SK-N-MC (cell line): Measurements from ENCODE around the gene EIF3D.

Experiments
- DNase-seq: peaks from one replicate; pipeline ENCODE4 v3.0.0-alpha.2; 2011; ENCODE audit warnings: low read depth, low spot score
- H3K27ac ChIP-seq: fragments of 200-600 bp; sonication (generic); 2 replicates; pipeline ENCODE4 v1.5.1; 2016; ENCODE audit warnings: mixed run types
- H3K36me3 ChIP-seq: fragments of 200-600 bp; sonication (generic); 2 replicates; pipeline ENCODE4 v1.6.1; 2017; ENCODE audit warnings: antibody characterized with exemption, low read length, mixed read lengths; ENCODE audit not compliant: insufficient read depth
- H3K4me3 ChIP-seq: fragments of 200-600 bp; sonication (generic); 2 replicates; pipeline ENCODE4 v1.5.1; 2016
- H3K9ac ChIP-seq: fragments of 200-600 bp; sonication (generic); 2 replicates; pipeline ENCODE4 v1.8.0; 2017; ENCODE audit warnings: mixed run types, mixed read lengths; ENCODE audit not compliant: insufficient read length
- H3K9me3 ChIP-seq: fragments of 200-600 bp; sonication (generic); 2 replicates; pipeline ENCODE4 v1.6.1; 2017; ENCODE audit warnings: low read depth, mild to moderate bottlenecking, antibody characterized with exemption, low read length, moderate library complexity, mixed read lengths
- EZH2 ChIP-seq: fragments of 200-600 bp; sonication (generic); IDR thresholded peaks from one replicate; pipeline ENCODE4 v1.6.1; 2017; ENCODE audit warnings: antibody characterized with exemption
- FOXP2 ChIP-seq: optimal IDR thresholded peaks from 2 replicates; pipeline ENCODE3; 2011; ENCODE audit warnings: mild to moderate bottlenecking, moderate library complexity; ENCODE audit not compliant: insufficient read depth; ENCODE audit errors: extremely low read length, control extremely low read depth
- POLR2AphosphoS5 ChIP-seq: IDR thresholded peaks from 2 replicates; pipeline ENCODE4 v1.6.1; 2012; ENCODE audit warnings: mild to moderate bottlenecking, low read depth, low read length, borderline replicate concordance

The EIF3D gene

DNA sequence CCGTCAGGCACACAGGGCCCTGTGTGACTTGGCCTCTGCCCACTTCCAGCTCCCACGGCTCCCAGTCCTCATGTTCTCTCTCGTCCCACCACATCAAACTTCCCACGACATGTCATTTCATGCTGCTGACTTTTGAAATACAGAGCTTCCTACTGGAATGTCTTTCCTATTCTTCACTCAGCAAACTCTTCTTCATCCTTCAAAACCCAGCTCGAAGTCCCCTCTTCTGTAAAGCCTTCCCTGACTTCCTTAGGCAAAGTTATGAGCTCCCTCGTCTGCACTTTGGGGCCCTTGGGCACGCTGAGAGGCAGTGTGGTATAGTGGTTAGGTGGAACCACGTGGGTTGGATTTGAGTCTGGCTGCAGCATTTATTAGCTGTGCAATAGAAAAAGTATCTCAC lies 37.8 kb upstream of the EIF3D start:
- Histone ChIP-seq H3K36me3 (no peaks in the 10 kb centered on the region), H3K9ac (no peak overlapping the region), H3K9me3 (no peaks in the 10 kb centered on the region), H3K27ac (no peak overlapping the region), H3K4me3 (no peak overlapping the region)
- TF ChIP-seq POLR2AphosphoS5 = no peak
- TF ChIP-seq EZH2 = no peak
- TF ChIP-seq FOXP2 = no peak
- DNase-seq = no peak

DNA sequence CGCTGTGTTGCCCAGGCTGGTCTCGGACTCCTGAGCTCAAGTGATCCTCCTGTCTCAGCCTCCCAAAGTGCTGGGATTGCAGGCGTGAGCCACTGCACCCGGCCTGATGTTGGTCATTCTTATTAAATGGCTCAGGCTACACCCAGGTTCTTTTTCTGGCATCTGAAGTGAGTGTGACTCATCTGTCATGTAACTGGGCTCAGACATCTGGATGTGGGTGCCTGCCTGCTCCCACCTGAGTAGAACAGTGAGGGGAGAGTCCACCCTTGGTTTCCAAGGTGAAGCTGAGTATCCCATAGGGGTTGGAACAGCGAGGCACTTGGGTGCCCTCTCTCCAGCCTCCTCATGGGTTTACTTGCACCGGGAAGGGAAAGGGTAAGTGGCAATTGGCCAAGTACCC lies 36.7 kb upstream of the EIF3D start:
- Histone ChIP-seq H3K9ac (no peak overlapping the region), H3K36me3 (no peaks in the 10 kb centered on the region), H3K4me3 (no peak overlapping the region), H3K9me3 (no peaks in the 10 kb centered on the region), H3K27ac (no peak overlapping the region)
- no peak for TF ChIP-seq FOXP2
- no peak for TF ChIP-seq EZH2
- no peak for TF ChIP-seq POLR2AphosphoS5
- no peak for DNase-seq

DNA sequence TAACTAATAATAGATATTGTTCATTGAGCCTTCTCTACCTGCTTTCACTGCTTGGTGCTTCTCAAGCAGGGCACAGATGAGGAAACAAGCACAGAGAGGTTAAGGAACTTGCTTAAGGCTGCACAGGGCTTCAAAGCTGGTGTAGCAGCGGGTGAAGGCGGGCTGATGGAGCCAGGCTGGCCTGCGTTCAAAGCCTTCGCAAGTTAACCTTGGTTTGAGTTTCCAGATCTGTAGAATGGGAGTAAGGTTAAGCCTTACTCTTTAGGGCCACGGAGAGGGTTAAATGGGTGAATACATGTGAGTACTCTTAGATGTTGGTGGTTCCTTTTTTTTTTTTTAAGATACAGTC lies 36.2 kb upstream of the EIF3D start:
- TF ChIP-seq FOXP2 (no peak), POLR2AphosphoS5 (no peak), EZH2 (no peak)
- no peaks in the 10 kb centered on the region for H3K9me3 ChIP-seq
- H3K36me3 ChIP-seq = no peaks in the 10 kb centered on the region
- no peak for DNase-seq
- no peak overlapping the region for H3K27ac ChIP-seq
- no peak overlapping the region for H3K9ac ChIP-seq
- H3K4me3 ChIP-seq = no peak overlapping the region

DNA sequence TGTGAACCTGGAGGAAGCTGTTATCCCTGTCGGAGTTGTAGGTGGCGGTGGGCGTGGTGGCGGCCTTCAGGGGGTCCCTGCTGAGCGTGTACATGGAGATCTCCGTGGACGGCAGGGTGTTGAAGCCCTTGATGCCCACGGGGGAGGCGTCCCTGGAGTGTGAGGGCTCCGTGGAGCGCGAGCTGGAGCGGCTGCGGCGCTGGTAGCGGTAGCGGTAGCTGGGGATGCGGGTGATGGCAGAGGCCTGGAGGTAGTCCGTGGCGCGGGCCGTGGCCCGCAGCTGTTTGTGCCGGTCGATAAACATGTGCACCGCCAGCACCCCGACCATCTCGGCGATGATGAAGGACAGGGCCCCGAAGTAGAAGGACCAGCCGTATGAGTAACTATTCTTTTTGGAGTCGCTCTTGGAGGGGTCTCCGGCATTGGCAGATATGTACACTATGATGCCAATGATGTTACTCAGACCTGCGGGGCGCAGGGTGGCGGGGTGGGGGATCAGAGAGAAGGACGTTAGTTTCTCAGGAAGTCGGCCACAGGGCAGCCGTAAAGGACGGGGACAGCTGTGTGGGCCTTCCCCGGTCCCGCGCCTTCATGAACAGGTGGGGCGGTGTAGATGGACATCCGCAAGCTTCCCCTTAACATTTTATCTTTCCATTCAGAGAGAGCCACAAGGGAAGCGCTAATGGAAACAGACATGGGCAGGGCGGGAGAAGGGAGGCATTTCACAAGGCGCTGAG lies 35.6 kb upstream of the EIF3D start:
- TF ChIP-seq EZH2 (no peak), FOXP2 (no peak), POLR2AphosphoS5 (no peak)
- Histone ChIP-seq H3K4me3 (no peak overlapping the region), H3K36me3 (no peaks in the 10 kb centered on the region), H3K9me3 (no peaks in the 10 kb centered on the region), H3K27ac (no peak overlapping the region), H3K9ac (no peak overlapping the region)
- no peak for DNase-seq

DNA sequence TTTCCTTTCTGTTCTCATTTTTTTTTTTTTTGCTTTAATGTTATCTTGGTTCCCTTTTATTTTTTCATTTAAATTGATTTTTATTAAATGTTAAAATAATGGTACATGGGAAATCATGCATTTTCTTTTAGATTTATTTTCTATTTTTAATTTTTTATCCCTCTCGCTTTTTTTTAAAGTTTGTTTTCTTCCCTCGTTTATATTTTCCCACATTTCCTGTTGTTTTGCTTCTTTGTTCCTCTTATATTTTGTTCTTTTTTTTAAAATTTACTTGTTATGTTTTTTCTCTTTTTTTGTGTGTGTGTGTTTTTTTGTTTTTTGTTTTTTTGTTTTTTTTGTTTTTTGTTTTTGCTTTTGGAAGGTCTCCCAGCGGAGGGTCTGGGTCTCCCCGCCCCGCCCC lies 34.9 kb upstream of the EIF3D start:
- Histone ChIP-seq H3K4me3 (no peak overlapping the region), H3K27ac (no peak overlapping the region), H3K36me3 (no peaks in the 10 kb centered on the region), H3K9me3 (no peaks in the 10 kb centered on the region), H3K9ac (no peak overlapping the region)
- no peak for DNase-seq
- TF ChIP-seq EZH2 = no peak
- TF ChIP-seq FOXP2 = no peak
- no peak for TF ChIP-seq POLR2AphosphoS5

DNA sequence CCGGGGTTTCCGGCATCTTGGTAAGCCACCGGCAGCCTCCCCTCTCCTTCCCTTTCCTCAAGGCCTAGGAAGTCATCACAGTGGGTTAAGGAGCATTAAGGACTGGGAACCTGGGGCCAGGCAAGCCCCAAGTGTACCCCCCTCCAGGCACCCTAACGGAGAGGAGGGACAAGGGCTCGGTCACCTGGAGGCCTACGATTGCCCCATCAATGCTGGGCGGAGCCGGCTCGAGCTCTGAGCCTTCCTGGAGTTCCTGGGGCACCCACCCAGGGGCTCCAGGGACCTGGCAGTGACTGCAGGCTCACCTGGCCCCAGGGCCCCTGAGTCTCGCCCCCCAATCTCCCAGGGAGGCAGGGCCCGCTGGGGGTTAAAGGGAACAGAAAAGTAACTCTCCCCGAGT lies 34.5 kb upstream of the EIF3D start:
- Histone ChIP-seq H3K4me3 (no peak overlapping the region), H3K36me3 (no peaks in the 10 kb centered on the region), H3K27ac (no peak overlapping the region), H3K9ac (no peak overlapping the region), H3K9me3 (no peaks in the 10 kb centered on the region)
- DNase-seq = no peak
- TF ChIP-seq EZH2 = no peak
- TF ChIP-seq FOXP2 = no peak
- no peak for TF ChIP-seq POLR2AphosphoS5

DNA sequence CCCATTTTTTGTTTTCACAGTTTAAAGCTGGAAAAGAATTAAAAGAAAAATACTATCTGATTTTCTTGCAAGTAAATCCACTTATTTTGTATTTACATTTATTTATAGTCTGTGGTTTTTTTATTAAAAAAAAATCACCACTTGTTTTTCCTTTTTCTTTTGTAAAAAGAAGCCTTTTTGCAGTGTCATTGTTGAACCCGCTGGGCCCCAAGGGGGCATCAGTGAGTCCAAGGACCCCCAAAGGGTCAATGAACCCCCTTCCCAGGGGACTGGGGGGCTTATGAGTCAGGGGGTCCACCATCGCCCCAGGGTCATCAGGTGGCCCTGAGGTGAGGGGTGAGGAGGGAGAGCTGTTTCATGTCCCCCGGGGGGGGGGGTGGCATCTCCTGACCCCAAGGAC lies 34.0 kb upstream of the EIF3D start:
- no peaks in the 10 kb centered on the region for H3K36me3 ChIP-seq
- H3K27ac ChIP-seq = no peak overlapping the region
- DNase-seq = no peak
- no peaks in the 10 kb centered on the region for H3K9me3 ChIP-seq
- no peak overlapping the region for H3K9ac ChIP-seq
- no peak for TF ChIP-seq POLR2AphosphoS5
- no peak for TF ChIP-seq EZH2
- TF ChIP-seq FOXP2 = no peak
- no peak overlapping the region for H3K4me3 ChIP-seq

DNA sequence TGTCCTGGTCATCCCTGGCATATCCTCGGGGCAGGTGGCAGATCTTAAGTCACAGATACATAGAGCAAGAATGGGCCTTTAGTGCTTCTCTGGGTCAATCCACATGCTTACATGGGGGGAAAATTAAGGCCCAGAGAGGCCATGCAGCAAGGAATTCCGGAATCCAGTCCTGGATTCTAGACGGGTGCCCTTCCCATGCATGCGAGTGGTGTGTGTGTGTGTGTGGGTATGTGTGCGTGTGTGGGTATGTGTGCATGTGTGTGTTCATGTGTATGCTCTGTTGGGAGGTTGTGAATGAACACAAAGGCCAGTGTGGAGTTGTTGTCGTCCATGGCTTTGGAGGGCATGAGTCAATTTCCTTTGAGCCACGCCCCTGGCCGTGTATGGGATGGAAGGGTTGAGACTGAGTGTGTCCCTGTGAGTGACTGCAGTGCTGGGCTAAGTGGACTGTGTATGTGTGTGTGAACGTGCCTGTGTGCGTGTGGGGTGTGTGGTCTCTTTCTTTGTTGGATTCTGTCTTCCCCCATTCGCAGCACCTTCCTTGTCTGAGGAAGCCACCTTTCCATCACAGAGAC lies 33.4 kb upstream of the EIF3D start:
- Histone ChIP-seq H3K9ac (no peak overlapping the region), H3K27ac (no peak overlapping the region), H3K4me3 (no peak overlapping the region), H3K9me3 (no peaks in the 10 kb centered on the region), H3K36me3 (no peaks in the 10 kb centered on the region)
- DNase-seq = no peak
- TF ChIP-seq EZH2 (no peak), FOXP2 (no peak), POLR2AphosphoS5 (no peak)
